Gastroesophageal sphincter (tissue), 4 donors: Measurements from ENCODE around the gene BAIAP3. TPM values are rescaled to one million over a fixed set of nuclear protein-coding genes. Genes with fewer than 3 reads are reported as not detected.

Experiments
- ATAC-seq: fragments of 150-250 bp; one replicate; pipeline ENCODE4 v1.9.1; 2016; ENCODE audit warnings: mild to moderate bottlenecking, moderate library complexity
- H3K27ac ChIP-seq, 4 donors: fragments of 200-600 bp; sonication (generic) in 3 of 4; 1 replicate in 3 of 4; 2 replicates in 1 of 4; pipeline ENCODE4 v1.5.1; 2016 to 2019
- H3K27me3 ChIP-seq: fragments of 200-600 bp; sonication (generic); one replicate; pipeline ENCODE4 v1.5.1; 2019
- H3K36me3 ChIP-seq, 2 donors: fragments of 200-600 bp; sonication (generic); one replicate each; pipeline ENCODE4 v1.5.1; 2019; ENCODE audit warnings: control low read depth in 1 of 2
- H3K4me1 ChIP-seq, 3 donors: fragments of 200-600 bp; sonication (generic); 1 replicate in 2 of 3; 2 replicates in 1 of 3; pipeline ENCODE4 v1.5.1; 2016 to 2019; ENCODE audit warnings: control low read depth in 2 of 3
- H3K4me3 ChIP-seq, 2 donors: fragments of 200-600 bp; sonication (generic); one replicate each; pipeline ENCODE4 v1.5.1; 2019; ENCODE audit warnings: mild to moderate bottlenecking in 1 of 2, moderate library complexity in 1 of 2
- H3K9me3 ChIP-seq, 3 donors: fragments of 200-600 bp; sonication (generic); one replicate each; pipeline ENCODE4 v1.5.1; 2017 to 2019; ENCODE audit warnings: control low read depth in 2 of 3
- CTCF ChIP-seq, 4 experiments: fragments of 200-600 bp in 2 of 4; fragments of 450-650 bp in 2 of 4; sonication (generic) in 1 of 4; IDR thresholded peaks; one replicate each; pipeline ENCODE4 v1.5.1; 2017 to 2019; ENCODE audit warnings: antibody characterized with exemption in 4 of 4, mild to moderate bottlenecking in 2 of 4, moderate library complexity in 2 of 4
- EP300 ChIP-seq: sonication (generic); formaldehyde crosslinking; IDR thresholded peaks from one replicate; pipeline ENCODE4 v1.6.1; 2017; ENCODE audit warnings: antibody characterized with exemption, mild to moderate bottlenecking
- POLR2A ChIP-seq, 2 donors: fragments of 450-650 bp; IDR thresholded peaks; one replicate each; pipeline ENCODE4 v1.6.1; 2017; ENCODE audit warnings: antibody characterized with exemption in 2 of 2, mild to moderate bottlenecking in 2 of 2, moderate library complexity in 1 of 2
- POLR2AphosphoS5 ChIP-seq: sonication (generic); formaldehyde crosslinking; IDR thresholded peaks from one replicate; pipeline ENCODE4 v1.6.1; 2017; ENCODE audit warnings: antibody characterized with exemption
- WGBS, 2 donors: methylation state at CpG; one replicate each; pipeline ENCODE4 v1.1.5; 2018; ENCODE audit warnings: low coverage in 1 of 2; 5-methylcytosine and 5-hydroxymethylcytosine counted together
- total RNA-seq, 4 donors: library from RNA; depleted of rRNA; stranded (reverse); fragments of >200 nt; gene quantifications; one replicate each; pipeline ENCODE4 v1.1.0, GENCODE V29; 2016

The BAIAP3 gene, protein sequence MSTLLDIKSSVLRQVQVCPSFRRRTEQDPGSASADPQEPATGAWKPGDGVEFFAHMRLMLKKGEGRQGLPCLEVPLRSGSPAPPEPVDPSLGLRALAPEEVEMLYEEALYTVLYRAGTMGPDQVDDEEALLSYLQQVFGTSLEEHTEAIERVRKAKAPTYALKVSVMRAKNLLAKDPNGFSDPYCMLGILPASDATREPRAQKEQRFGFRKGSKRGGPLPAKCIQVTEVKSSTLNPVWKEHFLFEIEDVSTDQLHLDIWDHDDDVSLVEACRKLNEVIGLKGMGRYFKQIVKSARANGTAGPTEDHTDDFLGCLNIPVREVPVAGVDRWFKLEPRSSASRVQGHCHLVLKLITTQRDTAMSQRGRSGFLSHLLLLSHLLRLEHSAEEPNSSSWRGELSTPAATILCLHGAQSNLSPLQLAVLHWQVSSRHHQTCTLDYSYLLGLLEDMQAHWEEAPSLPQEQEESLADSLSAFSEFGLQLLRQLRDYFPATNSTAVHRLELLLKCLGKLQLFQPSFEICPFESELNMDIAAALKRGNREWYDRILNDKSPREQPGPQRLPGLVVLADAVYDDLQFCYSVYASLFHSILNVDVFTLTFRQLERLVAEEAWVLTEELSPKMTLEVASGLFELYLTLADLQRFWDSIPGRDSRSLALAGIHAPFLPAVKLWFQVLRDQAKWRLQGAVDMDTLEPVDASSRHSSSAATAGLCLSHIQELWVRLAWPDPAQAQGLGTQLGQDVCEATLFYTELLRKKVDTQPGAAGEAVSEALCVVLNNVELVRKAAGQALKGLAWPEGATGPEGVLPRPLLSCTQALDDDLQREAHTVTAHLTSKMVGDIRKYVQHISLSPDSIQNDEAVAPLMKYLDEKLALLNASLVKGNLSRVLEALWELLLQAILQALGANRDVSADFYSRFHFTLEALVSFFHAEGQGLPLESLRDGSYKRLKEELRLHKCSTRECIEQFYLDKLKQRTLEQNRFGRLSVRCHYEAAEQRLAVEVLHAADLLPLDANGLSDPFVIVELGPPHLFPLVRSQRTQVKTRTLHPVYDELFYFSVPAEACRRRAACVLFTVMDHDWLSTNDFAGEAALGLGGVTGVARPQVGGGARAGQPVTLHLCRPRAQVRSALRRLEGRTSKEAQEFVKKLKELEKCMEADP
- total RNA-seq: 10 to 100 TPM in 1 of 4 donors, 1 to 10 TPM in 3; 1.1 to 14.2 (median 3.0) TPM

DNA sequence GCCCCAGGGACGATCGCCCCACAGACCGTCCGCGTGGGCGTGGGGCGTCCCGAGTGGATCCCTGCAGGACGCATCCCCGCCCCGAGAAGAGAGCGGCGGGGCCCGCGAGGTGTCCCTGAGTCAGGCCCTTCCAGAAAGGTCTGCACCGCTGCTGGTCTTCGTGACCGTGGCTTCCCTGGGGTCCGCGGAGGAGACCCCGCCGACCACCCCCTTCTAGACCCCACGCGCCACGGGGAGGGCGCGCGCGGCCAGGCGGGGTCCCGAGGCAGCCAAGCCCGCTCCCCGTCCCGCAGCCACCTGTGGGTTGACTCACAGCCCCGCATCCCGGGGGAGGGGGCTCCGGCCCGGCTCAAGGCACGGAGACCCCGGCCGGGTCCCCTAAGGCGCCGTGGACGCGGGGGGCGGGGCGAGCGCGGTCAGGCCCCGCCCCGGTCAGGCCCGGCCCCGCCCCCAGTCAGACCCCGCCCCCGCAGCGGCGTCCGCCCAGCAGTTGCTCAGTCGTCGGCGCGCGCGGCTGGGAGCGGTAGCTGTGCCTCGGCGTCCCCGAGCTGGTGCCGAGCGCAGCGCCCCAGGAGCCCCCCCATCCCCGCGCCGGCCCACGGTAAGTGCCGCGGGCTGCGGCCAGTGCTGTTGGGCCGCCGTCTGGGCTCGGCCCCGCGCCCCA, at the start of gene BAIAP3:
Gene BAIAP3 (plus strand): TSS at position 497 of the 664 bp plus-strand sequence. CDS start 4,905 bp downstream, outside the sequence.
- ATAC-seq: peak; percentile 43
- no CpG with 5 or more reads among the region's 83 CpGs for WGBS, 2 donors
- Histone ChIP-seq H3K9me3 (peaks cover 0 to 10% (median 0%) of the 10 kb centered on the region in 3 donors), H3K4me3 (peak within 1 kb of the TSS in 1 of 2 donors; percentile 49), H3K4me1 (peaks cover 0 to 37% (median 26%) of the 10 kb centered on the region in 3 donors), H3K27ac (peak within 1 kb of the TSS in 1 of 4 donors; percentile 45), H3K36me3 (peaks cover 0 to under 1% of the 10 kb centered on the region in 2 donors), H3K27me3 (peaks cover 80% of the 10 kb centered on the region)
- TF ChIP-seq POLR2AphosphoS5: no peak
- no peak for TF ChIP-seq CTCF (IDR thresholded peaks at IDR 0.05)
- no peak for TF ChIP-seq POLR2A (IDR thresholded peaks at IDR 0.05)
- no peak for TF ChIP-seq EP300

DNA sequence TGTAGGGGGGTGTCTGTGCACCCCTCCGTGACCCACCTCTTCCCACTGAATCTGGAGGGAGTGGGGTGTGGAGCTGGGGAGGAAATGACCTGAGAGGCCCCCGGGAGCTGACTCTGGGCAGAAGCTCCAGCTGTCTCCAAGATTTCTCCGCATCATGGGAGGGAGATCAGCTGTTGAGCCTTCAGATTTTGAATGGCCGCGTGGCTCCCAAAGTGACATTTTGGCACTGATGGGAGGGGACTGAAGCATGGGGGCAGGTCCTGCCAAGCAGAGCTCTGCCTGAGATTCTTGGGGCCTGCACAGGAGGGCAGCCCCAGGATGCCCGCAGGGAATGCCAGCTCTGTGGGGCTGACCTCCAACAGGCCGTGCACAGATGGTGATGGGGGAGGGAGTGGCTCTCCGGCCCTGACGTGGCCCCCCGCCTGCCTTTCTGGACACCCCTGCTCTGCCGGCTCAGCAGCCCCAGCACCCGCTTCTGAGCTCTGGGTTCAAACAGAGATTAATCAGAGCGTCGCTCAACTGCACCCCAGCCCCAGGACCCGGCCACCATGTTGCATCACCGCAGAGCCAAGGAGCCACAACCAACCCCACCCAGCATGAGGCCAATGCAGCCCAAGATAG, 49.3 kb upstream of the BAIAP3 start:
- ATAC-seq: no peak
- TF ChIP-seq POLR2A (IDR thresholded peaks at IDR 0.05) (no peak), EP300 (no peak), POLR2AphosphoS5 (no peak), CTCF (IDR thresholded peaks at IDR 0.05) (no peak)
- H3K27ac ChIP-seq: no peak overlapping the region
- no peaks in the 10 kb centered on the region for H3K9me3 ChIP-seq
- H3K36me3 ChIP-seq: no peaks in the 10 kb centered on the region
- H3K4me3 ChIP-seq: no peak overlapping the region
- H3K4me1 ChIP-seq: peaks cover 0 to 12% (median 0%) of the 10 kb centered on the region in 3 donors
- WGBS, 2 donors: no CpG with 5 or more reads among the region's 16 CpGs
- H3K27me3 ChIP-seq: peaks cover 91% of the 10 kb centered on the region

- Histone ChIP-seq H3K4me3 (no peak overlapping the region), H3K36me3 (no peaks in the 10 kb centered on the region), H3K9me3 (no peaks in the 10 kb centered on the region), H3K27me3 (peaks cover 95% of the 10 kb centered on the region), H3K4me1 (peaks cover 0 to 20% (median 0%) of the 10 kb centered on the region in 3 donors), H3K27ac (no peak overlapping the region)
- no peak for TF ChIP-seq POLR2A (IDR thresholded peaks at IDR 0.05)
- TF ChIP-seq CTCF (IDR thresholded peaks at IDR 0.05): no peak
- TF ChIP-seq POLR2AphosphoS5: no peak
- no peak for TF ChIP-seq EP300
- WGBS, 2 donors: 53 to 80% methylated on average over 4 to 6 of the region's 38 CpGs
- ATAC-seq: no peak
These were observed 47.6 kb upstream of the BAIAP3 start for GRCh38 chr16:1285669-1286512.
